Stomach (tissue), 4 donors: ENCODE data around the gene NR1I3.

Experiments used
- CTCF ChIP-seq, 7 experiments: fragments of 450-650 bp in 4 of 7; fragments of 200-600 bp in 3 of 7; sonication (generic) in 3 of 7; IDR thresholded peaks; one replicate each; pipeline ENCODE4 v1.5.1; 2016 to 2019; ENCODE audit warnings: antibody characterized with exemption in 7 of 7, control low read depth in 2 of 7, mild to moderate bottlenecking in 1 of 7
- EP300 ChIP-seq: sonication (generic); formaldehyde crosslinking; IDR thresholded peaks from one replicate; pipeline ENCODE4 v1.6.1; 2017; ENCODE audit warnings: antibody characterized with exemption
- POLR2AphosphoS5 ChIP-seq, 3 donors: sonication (generic); formaldehyde crosslinking; IDR thresholded peaks; one replicate each; pipeline ENCODE4 v1.6.1; 2016; ENCODE audit warnings: antibody characterized with exemption in 3 of 3

- TF ChIP-seq EP300 (no peak), CTCF (IDR thresholded peaks at IDR 0.05) (no peak), POLR2AphosphoS5 (IDR thresholded peaks at IDR 0.05) (no peak)
Measured at GRCh38 chr1:161258439-161259344, 20.7 kb upstream of the NR1I3 start, which contains the start of gene PCP4L1.
